WTC11 (cell line): ENCODE data around the gene WARS2. TPM values are rescaled to one million over a fixed set of nuclear protein-coding genes. Genes with fewer than 3 reads are reported as not detected.

Experiments used
- ATAC-seq: fragments of 200-7000 bp; cut with Tn5 transposase; 2 replicates; pipeline ENCODE4 v1.10.0; 2021; ENCODE audit warnings: mild to moderate bottlenecking, moderate library complexity
- CTCF ChIA-PET: fragments of 300-600 bp; sonication (Branson Sonifier 250); formaldehyde crosslinking; loops from one replicate; lab custom pipeline; 2021; ENCODE audit warnings: antibody characterized with exemption; lab: Charles Lee
- POLR2A ChIA-PET: fragments of 350-600 bp; sonication (Branson Sonifier 250); formaldehyde crosslinking; loops from one replicate; lab custom pipeline; 2021; ENCODE audit warnings: antibody characterized with exemption; lab: Charles Lee
- DNase-seq: peaks from one replicate; pipeline ENCODE4 v3.0.0; 2021; ENCODE audit warnings: low spot score
- H3K27ac Mint-ChIP-seq: 2 replicates; pipeline ENCODE4 v1.8.0; 2021; ENCODE audit warnings: mixed read lengths
- H3K27me3 Mint-ChIP-seq: 2 replicates; pipeline ENCODE4 v1.8.0; 2021; ENCODE audit warnings: low read depth, mild to moderate bottlenecking, moderate library complexity, mixed read lengths
- H3K36me3 Mint-ChIP-seq: 2 replicates; pipeline ENCODE4 v1.8.0; 2021; ENCODE audit warnings: mixed read lengths
- H3K4me1 Mint-ChIP-seq: 2 replicates; pipeline ENCODE4 v1.8.0; 2022; ENCODE audit warnings: mixed read lengths
- H3K4me3 Mint-ChIP-seq: 2 replicates; pipeline ENCODE4 v1.8.0; 2021; ENCODE audit warnings: mild to moderate bottlenecking, moderate library complexity, mixed read lengths
- H3K9me3 Mint-ChIP-seq: 2 replicates; pipeline ENCODE4 v1.8.0; 2021; ENCODE audit warnings: mixed read lengths
- AR ChIP-seq: fragments of 250-450 bp; sonication (Bioruptor Pico); IDR thresholded peaks from 2 replicates; pipeline ENCODE4 v1.9.0; 2021; ENCODE audit warnings: mild to moderate bottlenecking
- ERG ChIP-seq: fragments of 250-450 bp; sonication (Bioruptor Pico); IDR thresholded peaks from 2 replicates; pipeline ENCODE4 v1.8.0; 2021; ENCODE audit warnings: mild to moderate bottlenecking
- FOXJ3 ChIP-seq: sonication (generic); formaldehyde crosslinking; IDR thresholded peaks from 2 replicates; pipeline ENCODE4 v1.9.0; 2021; ENCODE audit warnings: missing genetic modification reagents, mild to moderate bottlenecking, borderline replicate concordance
- FOXK1 ChIP-seq: sonication (generic); formaldehyde crosslinking; IDR thresholded peaks from 2 replicates; pipeline ENCODE4 v1.8.0; 2022; ENCODE audit warnings: mild to moderate bottlenecking, moderate library complexity, missing genetic modification reagents
- FOXP1 ChIP-seq: sonication (generic); formaldehyde crosslinking; IDR thresholded peaks from 2 replicates; pipeline ENCODE4 v1.8.0; 2022; ENCODE audit warnings: missing genetic modification reagents, mild to moderate bottlenecking, moderate library complexity, borderline replicate concordance
- HMGXB4 ChIP-seq: sonication (generic); formaldehyde crosslinking; IDR thresholded peaks from 2 replicates; pipeline ENCODE4 v1.8.1; 2023; ENCODE audit warnings: mild to moderate bottlenecking, moderate library complexity, missing genetic modification reagents
- JAZF1 ChIP-seq: fragments of 250-450 bp; sonication (Bioruptor Pico); IDR thresholded peaks from 2 replicates; pipeline ENCODE4 v1.9.0; 2021; ENCODE audit warnings: moderate library complexity, mild to moderate bottlenecking, inconsistent platforms
- PREB ChIP-seq: sonication (generic); formaldehyde crosslinking; IDR thresholded peaks from 2 replicates; pipeline ENCODE4 v1.8.1; 2022; ENCODE audit warnings: mild to moderate bottlenecking, missing genetic modification reagents, moderate library complexity, borderline replicate concordance
- RELA ChIP-seq: sonication (generic); formaldehyde crosslinking; IDR thresholded peaks from 2 replicates; pipeline ENCODE4 v1.8.1; 2022; ENCODE audit warnings: missing genetic modification reagents, mild to moderate bottlenecking, borderline replicate concordance
- SMAD3 ChIP-seq: sonication (generic); formaldehyde crosslinking; IDR thresholded peaks from 2 replicates; pipeline ENCODE4 v1.8.0; 2022; ENCODE audit warnings: missing genetic modification reagents, mild to moderate bottlenecking, borderline replicate concordance
- ZNF138 ChIP-seq: sonication (generic); formaldehyde crosslinking; conservative IDR thresholded peaks from 2 replicates; pipeline ENCODE4 v1.8.1; 2022; ENCODE audit warnings: mild to moderate bottlenecking, moderate library complexity, missing genetic modification reagents
- ZNF232 ChIP-seq: sonication (generic); formaldehyde crosslinking; IDR thresholded peaks from 2 replicates; pipeline ENCODE4 v1.8.0; 2022; ENCODE audit warnings: mild to moderate bottlenecking, missing genetic modification reagents
- ZNF281 ChIP-seq: sonication (generic); formaldehyde crosslinking; IDR thresholded peaks from 2 replicates; pipeline ENCODE4 v1.8.0; 2023; ENCODE audit warnings: mild to moderate bottlenecking, missing genetic modification reagents
- ZNF416 ChIP-seq: fragments of 250-450 bp; sonication (Bioruptor Pico); IDR thresholded peaks from 2 replicates; pipeline ENCODE4 v1.9.0; 2021; ENCODE audit warnings: mild to moderate bottlenecking, inconsistent platforms
- ZNF532 ChIP-seq: fragments of 250-450 bp; sonication (Bioruptor Pico); IDR thresholded peaks from 2 replicates; pipeline ENCODE4 v1.9.0; 2021; ENCODE audit warnings: mild to moderate bottlenecking, borderline replicate concordance
- ZSCAN18 ChIP-seq: fragments of 250-450 bp; sonication (Bioruptor Pico); IDR thresholded peaks from 2 replicates; pipeline ENCODE4 v2.1.2; 2022; ENCODE audit warnings: mild to moderate bottlenecking, moderate library complexity
- total RNA-seq: library from RNA; stranded (reverse); gene quantifications from 3 replicates; pipeline ENCODE4 v1.2.3, GENCODE V29; 2021

WARS2 gene
- total RNA-seq, 1 experiment from 2014 or later, result 9.3 TPM

- no peak for TF ChIP-seq AR (CRISPR knock-in tag)
- TF ChIP-seq HMGXB4 (CRISPR knock-in tag), result no peak
- no peak for TF ChIP-seq ZSCAN18 (CRISPR knock-in tag)
- no peak for TF ChIP-seq ZNF281 (CRISPR knock-in tag)
- TF ChIP-seq FOXP1 (CRISPR knock-in tag), result no peak
- TF ChIP-seq, all 79 proteins: peak for 0
Measured at GRCh38 chr1:118997225-118997624, 143.2 kb downstream of the WARS2 start (continued).

GRCh38 chr1:118995312-118996016, 145.0 kb downstream of the WARS2 start:
- ATAC-seq, result no peak
- Mint-ChIP-seq H3K27ac (no peak overlapping the region), H3K4me1 (peaks cover 57% of the 10 kb centered on the region), H3K9me3 (no peaks in the 10 kb centered on the region)
- TF ChIP-seq FOXJ3 (no peak), JAZF1 (no peak), ZNF416 (CRISPR knock-in tag) (no peak), RELA (CRISPR knock-in tag) (no peak), SMAD3 (no peak)
- TF ChIP-seq, all 79 proteins: peak for 0
- Mint-ChIP-seq H3K27me3 (peaks cover 100% of the 10 kb centered on the region), H3K36me3 (no peaks in the 10 kb centered on the region), H3K4me3 (no peak overlapping the region)
- DNase-seq, result no peak
- ChIA-PET CTCF (interaction anchor here (1.1 to 6.5 kb wide), 2 partner anchors 11 to 13 kb away, joined by 3 to 50 read pairs; no protein-coding TSS in a partner anchor), POLR2A (interaction anchor here (1.1 kb wide), 1 partner anchor 11 kb away, joined by 3 read pairs; no protein-coding TSS in a partner anchor)

- ATAC-seq, result no peak
- ChIA-PET POLR2A (interaction anchor here (0.7 to 0.8 kb wide), 2 partner anchors 9 to 147 kb away, joined by 3 read pairs; partner anchors contain the start of gene WARS2), CTCF (interaction anchor here (0.9 to 6.5 kb wide), 7 partner anchors 9 to 770 kb away, joined by 3 to 50 read pairs (median 5); no protein-coding TSS in a partner anchor)
- no peak for DNase-seq
- H3K36me3 Mint-ChIP-seq, result no peaks in the 10 kb centered on the region
- no peak overlapping the region for H3K27ac Mint-ChIP-seq
- peaks cover 58% of the 10 kb centered on the region for H3K4me1 Mint-ChIP-seq
- H3K9me3 Mint-ChIP-seq, result no peaks in the 10 kb centered on the region
- peaks cover 100% of the 10 kb centered on the region for H3K27me3 Mint-ChIP-seq
- peak overlapping the region; percentile 53 for H3K4me3 Mint-ChIP-seq
- TF ChIP-seq ZNF232 (no peak), FOXK1 (CRISPR knock-in tag) (no peak), ZNF532 (CRISPR knock-in tag) (no peak), ZNF138 (no peak), PREB (no peak), ERG (no peak)
Measured at GRCh38 chr1:118993700-118994026, 146.8 kb downstream of the WARS2 start.
